SKM-1 (cell line): ENCODE data around the gene GNG4.
A peak's percentile ranks its signal among the peaks of the same experiment; 100 is the strongest.
"Not testable (repeated sequence)": the region's sequence is repeated elsewhere in the genome, so short reads cannot be mapped to it uniquely, and the experiment has no call there.

ENCODE experiments used
- DNase-seq: peaks from one replicate; lab custom pipeline; 2025; ENCODE audit not compliant: unreplicated experiment; lab: John Stamatoyannopoulos, UW

GNG4 gene

GRCh38 chr1:235546369-235547155, 103.0 kb downstream of the GNG4 start:
- DNase-seq = not testable (repeated sequence)

GRCh38 chr1:235545292-235545930, 104.2 kb downstream of the GNG4 start:
- no peak for DNase-seq

GRCh38 chr1:235542845-235543244, 106.7 kb downstream of the GNG4 start:
- not testable (repeated sequence) for DNase-seq

GRCh38 chr1:235533476-235534168, 116.0 kb downstream of the GNG4 start:
- DNase-seq = no peak

- no peak for DNase-seq
Measured at GRCh38 chr1:235532360-235532759, 117.2 kb downstream of the GNG4 start.

- DNase-seq = no peak
Measured at GRCh38 chr1:235527196-235527814, 122.3 kb downstream of the GNG4 start.

GRCh38 chr1:235525314-235525713, 124.3 kb downstream of the GNG4 start:
- no peak for DNase-seq

GRCh38 chr1:235516862-235517446, 132.6 kb downstream of the GNG4 start:
- no peak for DNase-seq

- DNase-seq = no peak
Measured at GRCh38 chr1:235515844-235516512, 133.6 kb downstream of the GNG4 start.

- peak; percentile 60 for DNase-seq
Measured at GRCh38 chr1:235513495-235514366, 135.9 kb downstream of the GNG4 start.

GRCh38 chr1:235511470-235512240, 137.9 kb downstream of the GNG4 start:
- DNase-seq = no peak

- no peak for DNase-seq
Measured at GRCh38 chr1:235510823-235511222, 138.8 kb downstream of the GNG4 start.

GRCh38 chr1:235507623-235508022, 142.0 kb downstream of the GNG4 start:
- DNase-seq = no peak

GRCh38 chr1:235504494-235505222, 144.9 kb downstream of the GNG4 start:
- peak; percentile 100 for DNase-seq

- no peak for DNase-seq
Measured at GRCh38 chr1:235504122-235504493, 145.5 kb downstream of the GNG4 start, which contains the start of gene B3GALNT2. Gene B3GALNT2 (minus strand): TSS chr1:235504452. CDS start chr1:235504252, 200 bp downstream.

GRCh38 chr1:235503403-235504121, 146.0 kb downstream of the GNG4 start:
- DNase-seq = peak; percentile 70

- DNase-seq = no peak
Measured at GRCh38 chr1:235502601-235503402, 146.8 kb downstream of the GNG4 start.
